Breast epithelium (tissue), 4 donors: ENCODE results near the gene RASD2. TPM values are rescaled to one million over a fixed set of nuclear protein-coding genes. Genes with fewer than 3 reads are reported as not detected.
"Not testable (repeated sequence)": the region's sequence is repeated elsewhere in the genome, so short reads cannot be mapped to it uniquely, and the experiment has no call there.

Experiments
- DNase-seq, 2 donors: peaks; one replicate each; pipeline ENCODE4 v3.0.0-alpha.2; 2019; ENCODE audit warnings: low spot score in 2 of 2
- H3K27ac ChIP-seq, 2 donors: fragments of 200-600 bp; sonication (generic) in 1 of 2; one replicate each; pipeline ENCODE4 v1.5.1; 2016 to 2019; ENCODE audit warnings: mild to moderate bottlenecking in 1 of 2
- H3K27me3 ChIP-seq, 2 donors: fragments of 200-600 bp; sonication (generic) in 1 of 2; one replicate each; pipeline versions ENCODE4 v1.5.1 to v1.6.0; 2017 to 2019; ENCODE audit warnings: control low read depth in 1 of 2, mild to moderate bottlenecking in 1 of 2
- H3K36me3 ChIP-seq: fragments of 200-600 bp; one replicate; pipeline ENCODE4 v1.5.1; 2019
- H3K4me1 ChIP-seq, 2 donors: fragments of 200-600 bp; sonication (generic); one replicate each; pipeline ENCODE4 v1.5.1; 2016 to 2019; ENCODE audit warnings: control low read depth in 1 of 2
- H3K4me3 ChIP-seq, 3 donors: fragments of 200-600 bp; sonication (generic); 1 replicate in 2 of 3; 2 replicates in 1 of 3; pipeline ENCODE4 v1.5.1; 2016 to 2019; ENCODE audit warnings: mild to moderate bottlenecking in 3 of 3, moderate library complexity in 2 of 3
- H3K9me3 ChIP-seq, 2 donors: fragments of 200-600 bp; sonication (generic) in 1 of 2; one replicate each; pipeline ENCODE4 v1.5.1; 2016 to 2019; ENCODE audit warnings: control low read depth in 1 of 2
- POLR2A ChIP-seq: fragments of 450-650 bp; IDR thresholded peaks from one replicate; pipeline ENCODE4 v1.6.1; 2016; ENCODE audit warnings: antibody characterized with exemption, mild to moderate bottlenecking, moderate library complexity
- POLR2AphosphoS5 ChIP-seq, 3 donors: sonication (generic); formaldehyde crosslinking; IDR thresholded peaks; one replicate each; pipeline ENCODE4 v1.6.1; 2017; ENCODE audit warnings: antibody characterized with exemption in 3 of 3
- intact Hi-C: fragments of 100-400 bp; cut with DNase I; formaldehyde crosslinking; loops from one replicate; pipeline ENCODE4 v1.15.1; 2023; ENCODE audit warnings: low total_unique reads
- total RNA-seq, 3 donors: library from RNA; depleted of rRNA; stranded (reverse); fragments of >200 nt; gene quantifications; one replicate each; pipeline ENCODE4 v1.1.0, GENCODE V29; 2016
- TF ChIP-seq, protein P1 (sequence below), 3 donors: fragments of 450-650 bp; IDR thresholded peaks; one replicate each; pipeline ENCODE4 v1.5.1; 2016 to 2017; ENCODE audit warnings: antibody characterized with exemption in 3 of 3, mild to moderate bottlenecking in 3 of 3, moderate library complexity in 3 of 3

The RASD2 gene
- total RNA-seq, 3 donors from 2014 or later = 0.16 to 1.3 (median 0.88) TPM

DNA sequence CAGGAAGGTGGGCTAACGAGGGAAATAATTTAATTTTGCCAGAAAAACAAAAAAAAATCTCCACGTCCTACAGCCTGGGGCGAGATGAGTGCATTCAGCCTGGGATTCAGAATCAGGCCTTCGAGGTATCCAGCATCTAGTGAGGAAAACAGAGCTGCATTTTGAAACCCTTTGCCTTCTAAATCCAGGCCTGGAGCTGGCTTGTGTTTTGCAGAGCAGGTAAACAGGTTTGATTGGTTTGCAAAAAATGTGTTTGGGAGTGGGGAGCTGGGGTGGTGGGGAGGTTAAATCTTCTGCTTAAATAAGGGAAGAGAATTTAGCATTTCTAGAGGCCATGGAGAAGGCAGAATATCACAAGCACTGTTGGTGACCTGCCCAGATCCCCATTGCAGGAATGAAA, 29.7 kb upstream of the RASD2 start:
- Histone ChIP-seq H3K27me3 (no peaks in the 10 kb centered on the region), H3K9me3 (no peaks in the 10 kb centered on the region), H3K4me1 (no peaks in the 10 kb centered on the region), H3K36me3 (no peaks in the 10 kb centered on the region), H3K27ac (no peak overlapping the region), H3K4me3 (no peak overlapping the region)
- DNase-seq = no peak
- intact Hi-C loops = no loop called here
- TF ChIP-seq POLR2A (no peak), POLR2AphosphoS5 (IDR thresholded peaks at IDR 0.05) (no peak)

DNA sequence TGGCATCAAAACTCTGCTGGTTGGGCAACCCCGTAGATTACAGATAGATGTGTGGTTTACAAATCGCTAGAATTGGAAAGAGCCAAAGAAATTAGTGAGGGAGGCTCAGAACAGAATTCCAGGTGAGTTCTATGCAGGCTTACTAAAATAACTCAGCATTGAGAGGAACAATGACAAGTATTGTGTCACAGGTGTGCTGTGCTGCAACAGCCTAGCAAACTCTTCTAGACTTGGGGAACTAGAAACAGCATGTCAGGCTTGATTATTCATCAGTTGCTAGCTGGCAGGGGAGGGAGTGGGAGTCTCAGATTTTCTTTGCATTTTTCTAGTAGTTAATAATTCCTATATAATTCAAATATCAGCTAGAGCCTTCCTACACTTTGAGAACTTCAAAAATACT, 26.3 kb upstream of the RASD2 start:
- peak overlapping the region; percentile 37 to 52 for H3K27ac ChIP-seq
- intact Hi-C loops = no loop called here
- no peaks in the 10 kb centered on the region for H3K9me3 ChIP-seq
- H3K27me3 ChIP-seq = no peaks in the 10 kb centered on the region
- no peak overlapping the region for H3K4me3 ChIP-seq
- no peaks in the 10 kb centered on the region for H3K36me3 ChIP-seq
- TF ChIP-seq, protein P1, sequence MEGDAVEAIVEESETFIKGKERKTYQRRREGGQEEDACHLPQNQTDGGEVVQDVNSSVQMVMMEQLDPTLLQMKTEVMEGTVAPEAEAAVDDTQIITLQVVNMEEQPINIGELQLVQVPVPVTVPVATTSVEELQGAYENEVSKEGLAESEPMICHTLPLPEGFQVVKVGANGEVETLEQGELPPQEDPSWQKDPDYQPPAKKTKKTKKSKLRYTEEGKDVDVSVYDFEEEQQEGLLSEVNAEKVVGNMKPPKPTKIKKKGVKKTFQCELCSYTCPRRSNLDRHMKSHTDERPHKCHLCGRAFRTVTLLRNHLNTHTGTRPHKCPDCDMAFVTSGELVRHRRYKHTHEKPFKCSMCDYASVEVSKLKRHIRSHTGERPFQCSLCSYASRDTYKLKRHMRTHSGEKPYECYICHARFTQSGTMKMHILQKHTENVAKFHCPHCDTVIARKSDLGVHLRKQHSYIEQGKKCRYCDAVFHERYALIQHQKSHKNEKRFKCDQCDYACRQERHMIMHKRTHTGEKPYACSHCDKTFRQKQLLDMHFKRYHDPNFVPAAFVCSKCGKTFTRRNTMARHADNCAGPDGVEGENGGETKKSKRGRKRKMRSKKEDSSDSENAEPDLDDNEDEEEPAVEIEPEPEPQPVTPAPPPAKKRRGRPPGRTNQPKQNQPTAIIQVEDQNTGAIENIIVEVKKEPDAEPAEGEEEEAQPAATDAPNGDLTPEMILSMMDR (IDR thresholded peaks at IDR 0.05) = no peak
- TF ChIP-seq POLR2A = no peak
- TF ChIP-seq POLR2AphosphoS5 (IDR thresholded peaks at IDR 0.05) = no peak
- no peak for DNase-seq
- no peaks in the 10 kb centered on the region for H3K4me1 ChIP-seq

DNA sequence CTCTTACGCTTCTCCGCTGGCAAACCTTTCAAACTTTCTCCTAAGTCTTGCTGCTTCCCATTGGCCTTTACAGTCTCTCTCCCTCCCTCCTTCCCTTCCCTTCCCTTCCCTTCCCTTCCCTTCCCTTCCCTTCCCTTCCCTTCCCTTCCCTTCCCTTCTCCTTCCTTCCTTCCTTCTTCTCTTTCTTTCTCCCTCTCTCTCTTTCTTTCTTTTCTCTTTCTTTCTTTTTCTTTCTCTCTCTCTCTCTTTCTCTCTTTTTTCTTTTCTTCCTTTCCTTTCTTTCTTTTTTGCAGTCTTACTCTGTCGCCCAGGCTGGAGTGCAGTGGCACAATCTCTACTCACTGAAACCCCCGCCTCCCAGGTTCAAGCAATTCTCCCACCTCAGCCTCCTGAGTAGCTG, 24.7 kb upstream of the RASD2 start:
- H3K36me3 ChIP-seq, H3K4me3 ChIP-seq, H3K27me3 ChIP-seq, DNase-seq, intact Hi-C loops, H3K27ac ChIP-seq, H3K9me3 ChIP-seq, H3K4me1 ChIP-seq: not testable (repeated sequence)

DNA sequence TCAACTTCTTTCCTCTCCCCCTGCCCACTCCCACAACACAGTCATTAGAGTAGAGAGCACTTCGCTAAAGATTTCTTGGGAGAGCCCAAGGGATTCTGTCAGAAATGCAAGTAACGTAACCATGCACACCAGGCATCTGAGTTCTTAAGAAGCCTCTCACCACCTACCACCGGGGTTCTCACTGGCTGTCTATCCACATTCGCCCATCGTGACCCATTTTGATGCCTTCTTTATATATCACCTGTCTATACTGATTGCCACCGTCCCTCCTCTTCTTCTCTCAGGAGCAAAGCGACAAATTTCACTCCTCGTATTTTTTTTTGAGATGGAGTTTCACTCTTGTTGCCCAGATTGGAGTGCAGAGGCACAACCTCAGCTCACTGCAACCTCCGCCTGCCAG, 23.9 kb upstream of the RASD2 start:
- no peak overlapping the region for H3K4me3 ChIP-seq
- H3K9me3 ChIP-seq = no peaks in the 10 kb centered on the region
- H3K4me1 ChIP-seq = no peaks in the 10 kb centered on the region
- no peak overlapping the region for H3K27ac ChIP-seq
- no peak for DNase-seq
- H3K36me3 ChIP-seq = no peaks in the 10 kb centered on the region
- intact Hi-C loops = no loop called here
- no peaks in the 10 kb centered on the region for H3K27me3 ChIP-seq
- TF ChIP-seq POLR2A = no peak
- TF ChIP-seq, protein P1 (IDR thresholded peaks at IDR 0.05) = no peak
- no peak for TF ChIP-seq POLR2AphosphoS5 (IDR thresholded peaks at IDR 0.05)

DNA sequence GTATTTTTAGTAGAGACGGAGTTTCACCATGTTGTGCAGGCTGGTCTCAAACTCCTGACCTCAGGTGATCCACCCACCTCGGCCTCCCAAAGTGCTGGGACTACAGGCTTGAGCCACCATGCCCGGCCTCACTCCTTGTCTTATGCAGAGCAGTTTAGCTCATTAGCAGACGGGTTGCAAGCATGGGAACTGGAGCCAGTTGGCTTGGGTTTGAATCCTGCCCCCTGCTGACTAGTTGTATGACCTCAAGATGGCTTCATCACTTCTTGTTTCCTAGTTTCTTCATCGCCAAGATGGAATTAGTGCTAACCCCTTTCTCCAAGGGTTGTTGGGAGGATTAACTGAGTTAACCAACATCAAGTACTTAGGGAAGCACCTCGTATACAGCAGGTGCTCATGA, 23.4 kb upstream of the RASD2 start:
- intact Hi-C loops = no loop called here
- no peaks in the 10 kb centered on the region for H3K9me3 ChIP-seq
- TF ChIP-seq POLR2A (no peak), POLR2AphosphoS5 (IDR thresholded peaks at IDR 0.05) (no peak)
- TF ChIP-seq, protein P1 (IDR thresholded peaks at IDR 0.05) = no peak

DNA sequence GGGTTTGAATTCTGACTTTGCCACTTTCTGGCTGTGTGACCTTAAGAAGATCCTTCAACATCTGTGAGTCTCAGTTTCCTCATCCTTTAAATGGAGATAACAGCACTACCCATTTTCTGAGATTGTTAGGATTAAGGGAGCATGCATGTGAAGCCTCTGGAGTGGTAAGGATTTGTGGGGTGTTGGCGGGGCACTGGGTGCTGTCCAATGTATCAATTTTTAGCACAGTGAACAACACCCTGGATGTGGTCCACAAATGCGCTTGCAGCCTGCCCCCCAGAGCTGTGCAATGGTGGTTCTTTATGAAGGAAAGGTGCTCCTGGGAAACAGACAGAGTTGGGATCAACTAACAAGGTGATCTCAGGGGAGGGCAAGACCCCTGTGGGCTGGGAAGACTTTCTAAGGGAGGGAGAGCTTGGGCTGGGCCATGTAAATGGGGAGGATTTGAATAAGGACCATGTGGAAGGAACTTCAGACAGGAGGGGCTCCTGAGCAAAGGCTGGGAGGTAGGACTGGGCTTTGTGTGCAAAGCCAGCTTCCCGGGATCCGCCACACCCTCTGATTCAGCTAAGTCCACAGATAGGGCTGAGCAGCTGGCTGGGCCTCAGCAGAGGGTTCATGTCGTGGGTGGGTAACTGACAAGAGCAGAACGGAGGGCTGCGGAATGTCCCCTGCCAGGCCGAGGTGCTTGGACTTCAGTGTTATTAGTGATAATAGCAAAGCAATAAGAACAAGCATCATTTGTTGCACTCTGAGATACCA, 22.7 kb upstream of the RASD2 start:
- no peak overlapping the region for H3K27ac ChIP-seq
- H3K27me3 ChIP-seq = no peaks in the 10 kb centered on the region
- H3K4me3 ChIP-seq = no peak overlapping the region
- TF ChIP-seq POLR2AphosphoS5 (IDR thresholded peaks at IDR 0.05) = no peak
- TF ChIP-seq, protein P1 (IDR thresholded peaks at IDR 0.05) = no peak
- no peak for TF ChIP-seq POLR2A
- no peaks in the 10 kb centered on the region for H3K4me1 ChIP-seq
- no peak for DNase-seq
- H3K36me3 ChIP-seq = no peaks in the 10 kb centered on the region
- intact Hi-C loops = no loop called here
- no peaks in the 10 kb centered on the region for H3K9me3 ChIP-seq

More for the DNA sequence above, 23.4 kb upstream of the RASD2 start:
- no peaks in the 10 kb centered on the region for H3K36me3 ChIP-seq
- no peaks in the 10 kb centered on the region for H3K27me3 ChIP-seq
- H3K4me1 ChIP-seq = no peaks in the 10 kb centered on the region
- no peak for DNase-seq
- H3K4me3 ChIP-seq = no peak overlapping the region
- H3K27ac ChIP-seq = no peak overlapping the region
